Measurements from ENCODE around the gene PRKAG2. TPM values are rescaled to one million over a fixed set of nuclear protein-coding genes. Genes with fewer than 3 reads are reported as not detected.

Gene PRKAG2
- total RNA-seq, 2 donors from 2014 or later: 38.3 to 78.5 TPM

- DNase-seq (ENCODE audit: low spot score) (no peak), ATAC-seq (ENCODE audit: insufficient number of reproducible peaks, low FRiP score, low read depth) (no peak)
- Histone ChIP-seq H3K4me1 (ENCODE audit: control insufficient read depth in 1 of 2, low read depth in 2 of 2) (no peaks in the 10 kb centered on the region), H3K27ac (no peak overlapping the region), H3K36me3 (no peaks in the 10 kb centered on the region), H3K9me3 (no peaks in the 10 kb centered on the region), H3K4me3 (no peak overlapping the region), H3K27me3 (replicated peaks; ENCODE audit: insufficient read depth) (no peaks in the 10 kb centered on the region)
- no peak for TF ChIP-seq CTCF (IDR thresholded peaks at IDR 0.05)
Measured at GRCh38 chr7:151834271-151835035, 42.5 kb downstream of the PRKAG2 start.

DNA sequence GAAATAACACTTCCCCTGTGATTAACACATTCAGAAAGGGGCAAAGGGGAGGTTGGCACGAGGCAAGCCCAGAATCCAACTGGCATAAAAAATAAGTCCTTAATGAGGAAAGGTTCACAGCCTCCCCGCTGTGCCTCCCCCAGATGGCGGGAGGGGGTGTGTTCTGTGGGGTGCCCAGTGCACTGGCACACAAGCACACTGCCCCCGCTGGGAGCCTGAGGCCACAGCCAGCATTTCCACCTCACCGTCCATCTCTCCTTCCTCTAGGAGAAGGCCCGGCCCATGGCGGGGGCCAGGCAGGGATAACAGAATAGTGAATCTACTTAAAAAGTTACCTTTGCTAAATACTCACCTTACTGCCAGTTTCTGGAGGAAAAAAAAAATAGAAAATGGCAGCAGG is 43.2 kb downstream of the PRKAG2 start:
- no peak for TF ChIP-seq CTCF (IDR thresholded peaks at IDR 0.05)
- H3K27me3 ChIP-seq (replicated peaks; ENCODE audit: insufficient read depth): no peaks in the 10 kb centered on the region
- DNase-seq (ENCODE audit: low spot score) (no peak), ATAC-seq (ENCODE audit: insufficient number of reproducible peaks, low FRiP score, low read depth) (no peak)
- H3K27ac ChIP-seq: no peak overlapping the region
- no peaks in the 10 kb centered on the region for H3K36me3 ChIP-seq
- no peaks in the 10 kb centered on the region for H3K9me3 ChIP-seq
- no peaks in the 10 kb centered on the region for H3K4me1 ChIP-seq (ENCODE audit: control insufficient read depth in 1 of 2, low read depth in 2 of 2)
- H3K4me3 ChIP-seq: no peak overlapping the region

DNA sequence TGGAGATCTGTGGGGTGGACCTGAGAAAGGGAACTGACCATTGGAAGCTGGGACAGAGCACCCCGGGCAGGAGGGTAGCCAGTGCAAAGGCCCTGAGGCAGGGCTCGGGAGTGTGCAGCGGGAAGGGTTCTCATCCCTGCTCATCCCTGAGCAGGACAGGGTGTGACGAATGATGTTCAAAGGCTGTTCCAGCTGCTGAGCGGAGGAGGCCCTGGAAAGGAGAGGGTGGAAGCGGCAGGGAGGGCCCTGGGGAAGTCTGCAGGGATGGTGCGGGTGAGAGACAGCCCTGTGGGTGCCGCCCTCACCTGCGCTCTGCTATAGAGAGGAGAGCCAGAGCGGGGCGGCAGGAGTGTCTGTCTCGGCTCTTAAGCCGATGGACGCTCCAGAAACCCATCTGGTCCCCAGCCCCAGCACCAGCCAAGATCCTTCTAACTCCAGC is 43.7 kb downstream of the PRKAG2 start:
- Histone ChIP-seq H3K4me1 (ENCODE audit: control insufficient read depth in 1 of 2, low read depth in 2 of 2) (no peaks in the 10 kb centered on the region), H3K36me3 (no peaks in the 10 kb centered on the region), H3K9me3 (no peaks in the 10 kb centered on the region), H3K4me3 (no peak overlapping the region), H3K27me3 (replicated peaks; ENCODE audit: insufficient read depth) (no peaks in the 10 kb centered on the region), H3K27ac (no peak overlapping the region)
- DNase-seq (ENCODE audit: low spot score): no peak
- no peak for ATAC-seq (ENCODE audit: insufficient number of reproducible peaks, low FRiP score, low read depth)
- TF ChIP-seq CTCF (IDR thresholded peaks at IDR 0.05): no peak

DNA sequence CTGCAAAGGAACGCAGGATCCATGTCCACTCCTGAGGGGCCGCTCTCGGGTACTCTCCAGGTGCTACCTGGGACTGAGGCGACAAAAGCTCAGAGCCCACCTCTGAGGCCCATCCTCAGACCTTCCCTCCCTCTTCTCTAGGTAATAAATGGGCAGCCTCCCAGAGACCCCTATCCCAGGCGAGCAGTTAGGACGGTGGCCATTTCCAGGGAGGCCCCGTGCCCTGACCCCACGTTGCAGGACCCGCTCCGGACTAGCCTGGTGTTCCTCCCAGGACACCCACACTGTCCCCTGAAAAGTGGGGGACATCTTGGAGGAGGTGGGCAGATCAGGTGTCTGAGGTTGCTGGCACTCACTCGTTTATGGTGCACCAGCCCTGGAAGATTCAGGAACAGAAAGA is 44.3 kb downstream of the PRKAG2 start:
- H3K9me3 ChIP-seq: no peaks in the 10 kb centered on the region
- H3K27me3 ChIP-seq (replicated peaks; ENCODE audit: insufficient read depth): no peaks in the 10 kb centered on the region
- H3K4me1 ChIP-seq (ENCODE audit: control insufficient read depth in 1 of 2, low read depth in 2 of 2): no peaks in the 10 kb centered on the region
- no peak overlapping the region for H3K27ac ChIP-seq
- no peaks in the 10 kb centered on the region for H3K36me3 ChIP-seq
- ATAC-seq (ENCODE audit: insufficient number of reproducible peaks, low FRiP score, low read depth) (no peak), DNase-seq (ENCODE audit: low spot score) (no peak)
- no peak overlapping the region for H3K4me3 ChIP-seq
- no peak for TF ChIP-seq CTCF (IDR thresholded peaks at IDR 0.05)

GRCh38 chr7:151832138-151832537 is 44.8 kb downstream of the PRKAG2 start:
- Histone ChIP-seq H3K27me3 (replicated peaks; ENCODE audit: insufficient read depth) (no peaks in the 10 kb centered on the region), H3K27ac (no peak overlapping the region), H3K9me3 (no peaks in the 10 kb centered on the region), H3K36me3 (no peaks in the 10 kb centered on the region), H3K4me3 (no peak overlapping the region), H3K4me1 (ENCODE audit: control insufficient read depth in 1 of 2, low read depth in 2 of 2) (no peaks in the 10 kb centered on the region)
- no peak for TF ChIP-seq CTCF (IDR thresholded peaks at IDR 0.05)
- DNase-seq (ENCODE audit: low spot score) (no peak), ATAC-seq (ENCODE audit: insufficient number of reproducible peaks, low FRiP score, low read depth) (no peak)
